Glutamatergic neuron (in vitro differentiated cells): Measurements from ENCODE around the gene CAPN12. TPM values are rescaled to one million over a fixed set of nuclear protein-coding genes. Genes with fewer than 3 reads are reported as not detected.
A peak's percentile ranks its signal among the peaks of the same experiment; 100 is the strongest.

Experiments used
- DNase-seq: peaks from one replicate; pipeline ENCODE4 v3.0.0; 2022
- H3K27ac Mint-ChIP-seq: one replicate; pipeline ENCODE4 v1.8.0; 2020; ENCODE audit warnings: mild to moderate bottlenecking, mixed read lengths, inconsistent platforms; ENCODE audit not compliant: unreplicated experiment
- H3K27me3 Mint-ChIP-seq: one replicate; pipeline ENCODE4 v1.8.0; 2020; ENCODE audit warnings: mild to moderate bottlenecking, moderate library complexity, mixed read lengths, inconsistent platforms; ENCODE audit not compliant: unreplicated experiment
- H3K36me3 Mint-ChIP-seq: one replicate; pipeline ENCODE4 v1.8.0; 2020; ENCODE audit warnings: mild to moderate bottlenecking, mixed read lengths, inconsistent platforms; ENCODE audit not compliant: unreplicated experiment
- H3K4me1 Mint-ChIP-seq: one replicate; pipeline ENCODE4 v1.8.0; 2020; ENCODE audit warnings: mild to moderate bottlenecking, low read depth, mixed read lengths, inconsistent platforms; ENCODE audit not compliant: unreplicated experiment
- H3K4me3 Mint-ChIP-seq: one replicate; pipeline ENCODE4 v1.8.0; 2020; ENCODE audit warnings: mild to moderate bottlenecking, mixed read lengths, inconsistent platforms; ENCODE audit not compliant: unreplicated experiment
- H3K9me3 Mint-ChIP-seq: one replicate; pipeline ENCODE4 v1.8.0; 2020; ENCODE audit warnings: mild to moderate bottlenecking, moderate library complexity, mixed read lengths, inconsistent platforms; ENCODE audit not compliant: unreplicated experiment
- CTCF ChIP-seq: fragments of 200-600 bp; sonication (generic); IDR thresholded peaks from one replicate; pipeline ENCODE4 v1.5.0; 2021; ENCODE audit not compliant: partially characterized antibody, unreplicated experiment
- total RNA-seq: library from RNA; stranded (reverse); fragmentation: NEBNext Ultra II Directional; extraction: Animal tissue kit (Norgen Biotek cat#: 25700); gene quantifications from one replicate; pipeline ENCODE4 v1.2.1, GENCODE V29; 2021; ENCODE audit not compliant: unreplicated experiment

CAPN12 gene
- total RNA-seq, 1 donor from 2014 or later, result 4.8 TPM

- peak overlapping the region; percentile 25 for H3K27ac Mint-ChIP-seq
- no peak for DNase-seq
- H3K4me3 Mint-ChIP-seq, result peak overlapping the region; percentile 23
- H3K9me3 Mint-ChIP-seq, result peaks cover 27% of the 10 kb centered on the region
- TF ChIP-seq CTCF, result no peak
- peaks cover 20% of the 10 kb centered on the region for H3K4me1 Mint-ChIP-seq
- H3K27me3 Mint-ChIP-seq, result peaks cover 12% of the 10 kb centered on the region
- H3K36me3 Mint-ChIP-seq, result no peaks in the 10 kb centered on the region
These were observed 39.7 kb downstream of the CAPN12 start for GRCh38 chr19:38704488-38705026.

GRCh38 chr19:38703509-38703908 is 40.8 kb downstream of the CAPN12 start:
- Mint-ChIP-seq H3K36me3 (no peaks in the 10 kb centered on the region), H3K27ac (no peak overlapping the region), H3K4me3 (no peak overlapping the region)

GRCh38 chr19:38702278-38702677 is 42.0 kb downstream of the CAPN12 start:
- H3K27ac Mint-ChIP-seq, result peak overlapping the region; percentile 72
- peaks cover 33% of the 10 kb centered on the region for H3K9me3 Mint-ChIP-seq
- peaks cover 14% of the 10 kb centered on the region for H3K27me3 Mint-ChIP-seq
- DNase-seq, result peak; percentile 44
- peaks cover 31% of the 10 kb centered on the region for H3K4me1 Mint-ChIP-seq
- TF ChIP-seq CTCF, result no peak
- H3K36me3 Mint-ChIP-seq, result no peaks in the 10 kb centered on the region
- H3K4me3 Mint-ChIP-seq, result no peak overlapping the region

More at GRCh38 chr19:38703509-38703908, 40.8 kb downstream of the CAPN12 start:
- no peak for DNase-seq
- Mint-ChIP-seq H3K27me3 (peaks cover 9% of the 10 kb centered on the region), H3K4me1 (peaks cover 21% of the 10 kb centered on the region), H3K9me3 (peaks cover 32% of the 10 kb centered on the region)
- no peak for TF ChIP-seq CTCF

- no peak for DNase-seq
- Mint-ChIP-seq H3K36me3 (no peaks in the 10 kb centered on the region), H3K9me3 (peaks cover 31% of the 10 kb centered on the region), H3K27ac (peak overlapping the region; percentile 52), H3K4me3 (no peak overlapping the region), H3K27me3 (peaks cover 17% of the 10 kb centered on the region), H3K4me1 (peaks cover 37% of the 10 kb centered on the region)
- TF ChIP-seq CTCF, result no peak
These were observed 42.7 kb downstream of the CAPN12 start for GRCh38 chr19:38701455-38702063.

- DNase-seq, result no peak
- H3K9me3 Mint-ChIP-seq, result peaks cover 28% of the 10 kb centered on the region
- H3K27ac Mint-ChIP-seq, result peak overlapping the region; percentile 40
- no peak overlapping the region for H3K4me3 Mint-ChIP-seq
- no peaks in the 10 kb centered on the region for H3K36me3 Mint-ChIP-seq
- peaks cover 17% of the 10 kb centered on the region for H3K27me3 Mint-ChIP-seq
- no peak for TF ChIP-seq CTCF
- peaks cover 43% of the 10 kb centered on the region for H3K4me1 Mint-ChIP-seq
These were observed 43.3 kb downstream of the CAPN12 start for GRCh38 chr19:38700902-38701454.
